Inflammatory macrophage (primary cell): ENCODE data around the gene WDR33.

Experiments used
- DNase-seq, 2 donors: peaks; one replicate each; pipeline ENCODE4 v3.0.0-alpha.2; 2020 to 2022

The WDR33 gene

DNA sequence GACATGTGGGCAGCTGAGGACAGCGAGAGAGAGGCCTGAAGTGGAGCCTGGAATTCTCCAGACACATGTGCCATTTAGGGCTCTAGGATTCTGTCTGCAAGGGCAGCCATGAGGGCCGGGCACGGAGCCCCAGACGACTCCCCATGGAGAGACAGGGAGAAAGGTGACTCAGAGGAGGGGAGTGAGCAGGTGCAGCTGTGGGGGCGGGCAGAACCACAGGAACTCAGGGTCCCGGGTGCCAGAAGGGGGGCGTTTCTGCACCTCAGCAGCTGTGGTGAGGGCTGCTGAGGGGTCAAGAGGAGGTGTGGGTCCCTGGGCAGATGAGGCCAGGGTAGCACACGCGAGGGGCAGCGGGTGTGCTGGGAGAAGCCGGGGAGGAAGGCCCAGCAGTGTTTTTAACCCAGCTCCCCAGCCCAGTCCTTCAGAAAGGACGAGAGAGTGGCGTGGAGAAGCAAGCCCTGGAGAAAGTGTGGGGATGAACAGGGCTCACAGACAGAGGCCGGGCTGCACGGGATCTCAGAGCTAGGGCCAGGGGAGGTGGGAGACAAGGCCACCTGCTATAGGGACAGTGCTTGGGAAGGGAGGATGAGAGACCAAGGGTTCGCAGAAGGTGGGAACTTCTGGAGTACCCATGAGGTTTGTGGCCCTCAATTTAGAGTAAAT, 157.4 kb downstream of the WDR33 start:
- no peak for DNase-seq

DNA sequence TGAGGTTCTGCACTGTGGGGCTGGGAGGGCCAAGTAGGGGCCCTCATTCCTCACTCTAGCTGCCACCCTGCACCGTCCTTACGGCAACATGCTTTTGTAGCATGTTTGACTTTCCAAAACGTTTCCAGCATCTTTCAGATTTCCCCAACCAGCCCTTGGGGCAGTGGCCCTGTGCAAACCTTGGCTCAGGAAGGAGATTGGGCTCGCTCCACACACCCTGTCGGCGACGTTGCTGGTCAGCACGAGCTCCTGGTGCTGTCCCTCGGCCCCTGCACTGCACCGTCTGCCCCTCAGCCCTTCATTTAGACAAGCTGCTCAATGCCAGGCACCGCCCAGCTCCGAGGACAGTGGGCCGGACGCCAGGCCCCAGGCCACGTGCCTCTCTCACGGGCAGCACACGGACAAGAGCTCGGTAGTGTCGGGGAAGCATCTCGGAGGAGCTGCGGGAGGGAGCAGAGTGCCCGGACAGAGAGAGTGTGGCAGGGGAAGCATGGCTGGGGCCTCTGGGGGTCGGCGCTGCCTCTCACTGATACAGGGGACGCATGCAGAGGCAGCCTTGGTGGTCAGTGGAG, 158.1 kb downstream of the WDR33 start:
- no peak for DNase-seq

DNA sequence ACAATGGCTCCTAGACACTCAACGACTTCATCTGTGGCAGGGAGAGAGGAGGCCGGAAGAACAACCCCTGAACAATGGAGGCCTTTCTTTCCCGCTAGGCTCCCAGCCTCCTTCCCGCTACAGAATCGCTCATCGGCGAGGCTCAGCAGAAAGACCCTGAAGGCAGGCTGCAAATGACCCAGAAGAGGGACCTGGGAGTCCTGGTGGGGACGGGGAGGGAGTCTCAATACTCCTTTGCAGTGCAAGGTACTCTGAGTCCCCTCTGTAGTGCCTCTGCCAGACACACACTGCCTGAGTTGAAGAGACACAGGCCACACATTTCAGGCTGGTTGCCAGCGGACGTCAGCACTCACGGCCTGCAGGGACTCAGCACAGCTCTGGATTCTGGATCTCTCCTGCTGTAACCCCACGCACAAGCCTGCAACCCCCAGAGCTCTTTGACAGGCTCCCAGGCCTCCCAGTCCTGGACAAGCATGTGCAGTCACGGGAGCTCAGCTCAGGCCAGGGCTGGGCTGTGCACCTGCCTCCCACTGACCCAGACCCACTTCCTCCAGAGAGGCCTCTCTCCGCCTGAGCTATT, 158.9 kb downstream of the WDR33 start:
- DNase-seq = no peak

DNA sequence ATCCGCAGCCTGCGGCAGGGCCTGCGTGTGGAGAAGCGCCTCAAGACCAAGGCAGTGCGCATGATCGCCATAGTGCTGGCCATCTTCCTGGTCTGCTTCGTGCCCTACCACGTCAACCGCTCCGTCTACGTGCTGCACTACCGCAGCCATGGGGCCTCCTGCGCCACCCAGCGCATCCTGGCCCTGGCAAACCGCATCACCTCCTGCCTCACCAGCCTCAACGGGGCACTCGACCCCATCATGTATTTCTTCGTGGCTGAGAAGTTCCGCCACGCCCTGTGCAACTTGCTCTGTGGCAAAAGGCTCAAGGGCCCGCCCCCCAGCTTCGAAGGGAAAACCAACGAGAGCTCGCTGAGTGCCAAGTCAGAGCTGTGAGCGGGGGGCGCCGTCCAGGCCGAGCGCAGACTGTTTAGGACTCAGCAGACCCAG, 159.6 kb downstream of the WDR33 start:
- no peak for DNase-seq
